ENCODE data around the gene LATS1.

GRCh38 chr6:149698175-149698574 is 19.7 kb downstream of the LATS1 start:
- no peak for TF ChIP-seq TAF1 (IDR thresholded peaks at IDR 0.05; ENCODE audit: borderline replicate concordance, low read depth, low read length)
- no peak for TF ChIP-seq POLR2A (IDR thresholded peaks at IDR 0.05; ENCODE audit: low read depth, low read length)

All from GM12892 (cell line).